HL-60 (cell line): ENCODE data around the gene TSPEAR.

Experiments
- DNase-seq, 2 experiments: peaks; one replicate each; pipeline ENCODE4 v3.0.0-alpha.2; 2010 to 2020; ENCODE audit warnings: low read depth in 1 of 2, low spot score in 1 of 2
- H3K27ac ChIP-seq: fragments of 250-450 bp; sonication (Bioruptor Pico); replicated peaks from 2 replicates; pipeline ENCODE4 v1.5.1; 2020; ENCODE audit warnings: mild to moderate bottlenecking, moderate library complexity
- H3K27me3 ChIP-seq: fragments of 250-450 bp; sonication (Bioruptor Pico); 2 replicates; pipeline ENCODE4 v1.5.1; 2021; ENCODE audit warnings: mild to moderate bottlenecking, moderate library complexity; ENCODE audit not compliant: insufficient read depth, poor library complexity, severe bottlenecking
- H3K4me3 ChIP-seq: replicated peaks from 2 replicates; pipeline ENCODE4 v1.5.1; 2011; ENCODE audit warnings: mild to moderate bottlenecking, control low read depth, low read length; ENCODE audit not compliant: insufficient read depth
- GABPA ChIP-seq: IDR thresholded peaks from 2 replicates; pipeline ENCODE4 v1.6.1; 2012; ENCODE audit warnings: low read depth
- POLR2AphosphoS5 ChIP-seq: IDR thresholded peaks from 2 replicates; pipeline ENCODE4 v1.6.1; 2012; ENCODE audit warnings: low read depth
- SPI1 ChIP-seq: IDR thresholded peaks from 2 replicates; pipeline ENCODE4 v1.6.1; 2012; ENCODE audit warnings: low read depth, mild to moderate bottlenecking, borderline replicate concordance
- TF ChIP-seq, protein P1 (sequence below): IDR thresholded peaks from one replicate; pipeline ENCODE4 v1.5.1; 2011; ENCODE audit warnings: low read length, control low read depth, inconsistent platforms; ENCODE audit not compliant: insufficient read depth
- TF ChIP-seq, protein P2 (sequence below): IDR thresholded peaks from 2 replicates; pipeline ENCODE4 v1.6.1; 2012; ENCODE audit warnings: low read depth; ENCODE audit not compliant: insufficient replicate concordance

Gene TSPEAR

DNA sequence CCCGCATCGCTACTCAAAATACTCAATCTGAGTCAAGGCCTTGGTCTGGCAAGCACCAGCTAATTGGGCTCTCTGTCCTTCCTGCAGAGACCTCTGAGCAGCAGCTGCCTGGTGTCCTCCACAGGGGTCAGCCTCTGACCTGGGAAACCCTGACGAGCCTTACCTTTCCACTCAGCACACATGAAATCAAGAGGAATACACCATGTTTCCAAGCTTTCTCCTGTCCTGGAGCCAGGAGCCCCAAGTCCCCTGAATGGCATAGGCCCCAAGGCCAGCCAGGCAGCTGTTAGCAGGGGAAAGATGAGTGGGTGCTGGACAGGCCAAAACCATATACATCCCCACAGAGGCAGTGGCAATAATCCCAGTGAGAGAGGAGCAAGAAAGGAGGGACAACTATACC, 27.2 kb upstream of the TSPEAR start:
- Histone ChIP-seq H3K27me3 (no peaks in the 10 kb centered on the region), H3K27ac (no peak overlapping the region), H3K4me3 (no peak overlapping the region)
- TF ChIP-seq POLR2AphosphoS5, result no peak
- TF ChIP-seq, protein P1, sequence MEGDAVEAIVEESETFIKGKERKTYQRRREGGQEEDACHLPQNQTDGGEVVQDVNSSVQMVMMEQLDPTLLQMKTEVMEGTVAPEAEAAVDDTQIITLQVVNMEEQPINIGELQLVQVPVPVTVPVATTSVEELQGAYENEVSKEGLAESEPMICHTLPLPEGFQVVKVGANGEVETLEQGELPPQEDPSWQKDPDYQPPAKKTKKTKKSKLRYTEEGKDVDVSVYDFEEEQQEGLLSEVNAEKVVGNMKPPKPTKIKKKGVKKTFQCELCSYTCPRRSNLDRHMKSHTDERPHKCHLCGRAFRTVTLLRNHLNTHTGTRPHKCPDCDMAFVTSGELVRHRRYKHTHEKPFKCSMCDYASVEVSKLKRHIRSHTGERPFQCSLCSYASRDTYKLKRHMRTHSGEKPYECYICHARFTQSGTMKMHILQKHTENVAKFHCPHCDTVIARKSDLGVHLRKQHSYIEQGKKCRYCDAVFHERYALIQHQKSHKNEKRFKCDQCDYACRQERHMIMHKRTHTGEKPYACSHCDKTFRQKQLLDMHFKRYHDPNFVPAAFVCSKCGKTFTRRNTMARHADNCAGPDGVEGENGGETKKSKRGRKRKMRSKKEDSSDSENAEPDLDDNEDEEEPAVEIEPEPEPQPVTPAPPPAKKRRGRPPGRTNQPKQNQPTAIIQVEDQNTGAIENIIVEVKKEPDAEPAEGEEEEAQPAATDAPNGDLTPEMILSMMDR, result no peak
- TF ChIP-seq, protein P2, sequence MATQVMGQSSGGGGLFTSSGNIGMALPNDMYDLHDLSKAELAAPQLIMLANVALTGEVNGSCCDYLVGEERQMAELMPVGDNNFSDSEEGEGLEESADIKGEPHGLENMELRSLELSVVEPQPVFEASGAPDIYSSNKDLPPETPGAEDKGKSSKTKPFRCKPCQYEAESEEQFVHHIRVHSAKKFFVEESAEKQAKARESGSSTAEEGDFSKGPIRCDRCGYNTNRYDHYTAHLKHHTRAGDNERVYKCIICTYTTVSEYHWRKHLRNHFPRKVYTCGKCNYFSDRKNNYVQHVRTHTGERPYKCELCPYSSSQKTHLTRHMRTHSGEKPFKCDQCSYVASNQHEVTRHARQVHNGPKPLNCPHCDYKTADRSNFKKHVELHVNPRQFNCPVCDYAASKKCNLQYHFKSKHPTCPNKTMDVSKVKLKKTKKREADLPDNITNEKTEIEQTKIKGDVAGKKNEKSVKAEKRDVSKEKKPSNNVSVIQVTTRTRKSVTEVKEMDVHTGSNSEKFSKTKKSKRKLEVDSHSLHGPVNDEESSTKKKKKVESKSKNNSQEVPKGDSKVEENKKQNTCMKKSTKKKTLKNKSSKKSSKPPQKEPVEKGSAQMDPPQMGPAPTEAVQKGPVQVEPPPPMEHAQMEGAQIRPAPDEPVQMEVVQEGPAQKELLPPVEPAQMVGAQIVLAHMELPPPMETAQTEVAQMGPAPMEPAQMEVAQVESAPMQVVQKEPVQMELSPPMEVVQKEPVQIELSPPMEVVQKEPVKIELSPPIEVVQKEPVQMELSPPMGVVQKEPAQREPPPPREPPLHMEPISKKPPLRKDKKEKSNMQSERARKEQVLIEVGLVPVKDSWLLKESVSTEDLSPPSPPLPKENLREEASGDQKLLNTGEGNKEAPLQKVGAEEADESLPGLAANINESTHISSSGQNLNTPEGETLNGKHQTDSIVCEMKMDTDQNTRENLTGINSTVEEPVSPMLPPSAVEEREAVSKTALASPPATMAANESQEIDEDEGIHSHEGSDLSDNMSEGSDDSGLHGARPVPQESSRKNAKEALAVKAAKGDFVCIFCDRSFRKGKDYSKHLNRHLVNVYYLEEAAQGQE, result no peak
- no peak for TF ChIP-seq GABPA
- no peak for TF ChIP-seq SPI1
- no peak for DNase-seq

GRCh38 chr21:44737706-44738354, 26.5 kb upstream of the TSPEAR start:
- Histone ChIP-seq H3K4me3 (no peak overlapping the region), H3K27ac (no peak overlapping the region), H3K27me3 (no peaks in the 10 kb centered on the region)
- no peak for DNase-seq
- TF ChIP-seq SPI1 (no peak), POLR2AphosphoS5 (no peak), GABPA (no peak)
- TF ChIP-seq, protein P1, result no peak
- TF ChIP-seq, protein P2, result no peak

GRCh38 chr21:44736291-44737004, 25.1 kb upstream of the TSPEAR start:
- H3K27ac ChIP-seq, result no peak overlapping the region
- DNase-seq, result no peak
- H3K4me3 ChIP-seq, result no peak overlapping the region
- TF ChIP-seq GABPA, result no peak
- TF ChIP-seq, protein P2, result no peak
- TF ChIP-seq POLR2AphosphoS5, result no peak
- TF ChIP-seq, protein P1, result no peak
- TF ChIP-seq SPI1, result no peak
- H3K27me3 ChIP-seq, result no peaks in the 10 kb centered on the region
